ENCODE results near the gene C19orf33. TPM values are rescaled to one million over a fixed set of nuclear protein-coding genes. Genes with fewer than 3 reads are reported as not detected.

Gene C19orf33
- total RNA-seq, 2 donors from 2014 or later: 6.7 TPM; not detected in 1

DNA sequence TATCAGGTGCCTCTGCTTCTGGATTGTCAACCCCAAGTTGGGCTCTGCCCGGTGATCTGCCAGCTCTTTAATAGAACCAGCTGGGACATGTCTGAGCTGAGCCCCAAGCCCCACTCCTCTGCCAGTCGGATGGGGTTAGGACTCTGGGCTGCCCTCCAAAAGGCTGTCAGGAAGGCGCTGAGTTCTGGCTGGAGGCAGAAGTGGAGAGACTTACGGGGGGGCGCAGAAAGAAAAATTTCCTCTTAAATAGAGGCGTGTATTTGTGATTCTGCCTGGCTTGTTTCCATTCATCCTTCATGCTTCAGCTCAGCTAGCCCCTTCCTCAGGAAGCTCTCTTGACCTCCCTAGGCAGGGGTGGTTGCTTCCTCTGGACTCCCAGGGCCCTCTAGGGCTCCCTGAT is 14.6 kb downstream of the C19orf33 start:
- DNase-seq (ENCODE audit: low spot score): no peak
- H3K27ac ChIP-seq: peak overlapping the region; percentile 84 to 95

DNA sequence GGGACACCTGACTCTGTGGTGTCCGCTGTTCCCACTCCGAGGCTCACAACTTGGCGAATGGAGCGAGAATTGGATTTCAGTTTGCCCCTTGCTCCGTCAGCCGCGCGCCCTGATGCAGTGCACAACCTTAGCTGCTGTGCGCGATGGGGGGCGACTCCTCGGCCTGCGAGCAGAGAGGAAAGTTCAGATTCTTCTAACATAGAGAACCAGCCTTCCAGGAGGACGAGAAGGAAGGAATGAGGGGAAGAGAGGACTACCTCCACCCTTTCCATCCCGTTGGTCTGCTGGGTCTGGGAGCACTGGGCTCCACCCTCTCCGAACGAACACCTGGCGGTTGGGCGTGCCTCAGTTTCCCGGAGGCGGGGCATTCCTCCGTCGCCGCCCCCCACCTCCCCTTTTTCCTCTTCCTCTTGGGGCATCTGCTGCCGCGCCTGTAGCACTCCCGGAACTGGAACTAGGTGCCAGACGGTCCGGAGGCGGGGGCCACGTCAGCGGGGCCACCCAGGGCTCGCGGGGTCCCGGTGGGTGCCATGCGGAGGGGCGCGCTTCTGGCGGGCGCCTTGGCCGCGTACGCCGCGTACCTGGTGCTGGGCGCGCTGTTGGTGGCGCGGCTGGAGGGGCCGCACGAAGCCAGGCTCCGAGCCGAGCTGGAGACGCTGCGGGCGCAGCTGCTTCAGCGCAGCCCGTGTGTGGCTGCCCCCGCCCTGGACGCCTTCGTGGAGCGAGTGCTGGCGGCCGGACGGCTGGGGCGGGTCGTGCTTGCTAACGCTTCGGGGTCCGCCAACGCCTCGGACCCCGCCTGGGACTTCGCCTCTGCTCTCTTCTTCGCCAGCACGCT is 15.6 kb downstream of the C19orf33 start, which contains the start of gene KCNK6:
TSS of gene KCNK6 (plus strand) at position 425 of the 838 bp plus-strand sequence. CDS start at position 531, 106 bp downstream.
- H3K4me1 ChIP-seq (ENCODE audit: control insufficient read depth in 1 of 2, low read depth in 2 of 2): peaks cover 29 to 56% of the 10 kb centered on the region in 2 donors
- DNase-seq (ENCODE audit: low spot score) (no peak), ATAC-seq (ENCODE audit: insufficient number of reproducible peaks, low FRiP score, low read depth) (no peak)
- TF ChIP-seq, protein P1, sequence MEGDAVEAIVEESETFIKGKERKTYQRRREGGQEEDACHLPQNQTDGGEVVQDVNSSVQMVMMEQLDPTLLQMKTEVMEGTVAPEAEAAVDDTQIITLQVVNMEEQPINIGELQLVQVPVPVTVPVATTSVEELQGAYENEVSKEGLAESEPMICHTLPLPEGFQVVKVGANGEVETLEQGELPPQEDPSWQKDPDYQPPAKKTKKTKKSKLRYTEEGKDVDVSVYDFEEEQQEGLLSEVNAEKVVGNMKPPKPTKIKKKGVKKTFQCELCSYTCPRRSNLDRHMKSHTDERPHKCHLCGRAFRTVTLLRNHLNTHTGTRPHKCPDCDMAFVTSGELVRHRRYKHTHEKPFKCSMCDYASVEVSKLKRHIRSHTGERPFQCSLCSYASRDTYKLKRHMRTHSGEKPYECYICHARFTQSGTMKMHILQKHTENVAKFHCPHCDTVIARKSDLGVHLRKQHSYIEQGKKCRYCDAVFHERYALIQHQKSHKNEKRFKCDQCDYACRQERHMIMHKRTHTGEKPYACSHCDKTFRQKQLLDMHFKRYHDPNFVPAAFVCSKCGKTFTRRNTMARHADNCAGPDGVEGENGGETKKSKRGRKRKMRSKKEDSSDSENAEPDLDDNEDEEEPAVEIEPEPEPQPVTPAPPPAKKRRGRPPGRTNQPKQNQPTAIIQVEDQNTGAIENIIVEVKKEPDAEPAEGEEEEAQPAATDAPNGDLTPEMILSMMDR (IDR thresholded peaks at IDR 0.05): no peak
- H3K4me3 ChIP-seq: peak within 1 kb of the TSS; percentile 95
- no peaks in the 10 kb centered on the region for H3K36me3 ChIP-seq
- H3K9me3 ChIP-seq: no peaks in the 10 kb centered on the region
- H3K27me3 ChIP-seq (replicated peaks; ENCODE audit: insufficient read depth): no peaks in the 10 kb centered on the region
- peak within 1 kb of the TSS; percentile 84 to 95 for H3K27ac ChIP-seq

More for the DNA sequence above, 14.6 kb downstream of the C19orf33 start:
- Histone ChIP-seq H3K27me3 (replicated peaks; ENCODE audit: insufficient read depth) (no peaks in the 10 kb centered on the region), H3K4me1 (ENCODE audit: control insufficient read depth in 1 of 2, low read depth in 2 of 2) (peaks cover 29 to 55% of the 10 kb centered on the region in 2 donors), H3K9me3 (no peaks in the 10 kb centered on the region), H3K4me3 (peak overlapping the region; percentile 95), H3K36me3 (no peaks in the 10 kb centered on the region)
- no peak for ATAC-seq (ENCODE audit: insufficient number of reproducible peaks, low FRiP score, low read depth)
- TF ChIP-seq, protein P1 (IDR thresholded peaks at IDR 0.05): no peak

DNA sequence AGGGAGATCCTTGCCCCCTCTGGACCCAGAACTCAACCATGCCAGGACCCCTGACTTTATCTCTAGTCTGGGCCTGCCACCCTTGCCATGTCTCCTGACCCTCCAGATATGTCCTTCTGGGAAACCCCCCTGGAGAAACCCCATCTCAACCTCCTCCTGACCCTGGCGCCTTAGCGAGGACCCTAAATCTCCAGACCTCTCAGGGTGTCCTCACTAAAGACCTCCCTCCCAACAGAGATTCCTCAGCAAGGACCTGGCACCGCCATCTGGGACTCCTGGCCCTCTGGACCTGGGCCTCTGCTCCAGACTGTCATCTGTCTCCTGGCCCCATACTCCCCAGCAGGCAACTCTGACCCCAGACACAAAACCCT is 16.9 kb downstream of the C19orf33 start:
- DNase-seq (ENCODE audit: low spot score) (no peak), ATAC-seq (ENCODE audit: insufficient number of reproducible peaks, low FRiP score, low read depth) (no peak)
- peak overlapping the region; percentile 84 to 95 for H3K27ac ChIP-seq
- peaks cover 29 to 53% of the 10 kb centered on the region in 2 donors for H3K4me1 ChIP-seq (ENCODE audit: control insufficient read depth in 1 of 2, low read depth in 2 of 2)
- no peaks in the 10 kb centered on the region for H3K27me3 ChIP-seq (replicated peaks; ENCODE audit: insufficient read depth)
- H3K36me3 ChIP-seq: peaks cover 6% of the 10 kb centered on the region
- peak overlapping the region; percentile 95 for H3K4me3 ChIP-seq
- TF ChIP-seq, protein P1 (IDR thresholded peaks at IDR 0.05): no peak
- no peaks in the 10 kb centered on the region for H3K9me3 ChIP-seq

DNA sequence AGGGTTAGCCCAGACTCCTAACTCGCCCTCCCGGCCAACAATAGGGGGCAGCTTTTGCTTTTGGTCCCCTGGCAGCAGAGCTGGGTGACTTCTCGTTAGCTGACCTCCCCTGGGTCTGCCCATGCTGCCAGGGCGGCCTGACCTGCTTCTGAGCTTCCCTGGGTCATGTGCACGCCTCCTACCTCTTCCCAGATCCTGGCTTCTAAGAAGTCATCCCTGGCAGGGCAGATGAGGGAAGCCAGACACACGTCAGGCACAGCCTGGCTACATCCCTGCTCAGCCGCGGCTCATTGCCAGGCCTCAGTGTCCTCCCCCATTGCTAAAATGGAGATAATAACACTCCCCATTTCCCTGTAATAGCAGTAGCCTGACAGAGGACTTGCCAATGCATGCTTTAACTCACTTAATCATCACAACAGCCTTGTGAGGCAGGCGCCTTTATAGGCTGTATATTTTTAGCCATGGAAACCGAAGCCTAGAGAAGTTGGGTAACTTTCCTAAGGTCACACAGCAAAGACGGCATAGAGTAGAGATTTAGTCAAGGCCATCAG is 17.7 kb downstream of the C19orf33 start:
- Histone ChIP-seq H3K4me3 (peak overlapping the region; percentile 95), H3K4me1 (ENCODE audit: control insufficient read depth in 1 of 2, low read depth in 2 of 2) (peaks cover 25 to 46% of the 10 kb centered on the region in 2 donors), H3K27me3 (replicated peaks; ENCODE audit: insufficient read depth) (no peaks in the 10 kb centered on the region), H3K9me3 (no peaks in the 10 kb centered on the region), H3K27ac (peak overlapping the region; percentile 84 to 95), H3K36me3 (peaks cover 9% of the 10 kb centered on the region)
- TF ChIP-seq, protein P1 (IDR thresholded peaks at IDR 0.05): no peak
- ATAC-seq (ENCODE audit: insufficient number of reproducible peaks, low FRiP score, low read depth) (peak; percentile 26), DNase-seq (ENCODE audit: low spot score) (no peak)

DNA sequence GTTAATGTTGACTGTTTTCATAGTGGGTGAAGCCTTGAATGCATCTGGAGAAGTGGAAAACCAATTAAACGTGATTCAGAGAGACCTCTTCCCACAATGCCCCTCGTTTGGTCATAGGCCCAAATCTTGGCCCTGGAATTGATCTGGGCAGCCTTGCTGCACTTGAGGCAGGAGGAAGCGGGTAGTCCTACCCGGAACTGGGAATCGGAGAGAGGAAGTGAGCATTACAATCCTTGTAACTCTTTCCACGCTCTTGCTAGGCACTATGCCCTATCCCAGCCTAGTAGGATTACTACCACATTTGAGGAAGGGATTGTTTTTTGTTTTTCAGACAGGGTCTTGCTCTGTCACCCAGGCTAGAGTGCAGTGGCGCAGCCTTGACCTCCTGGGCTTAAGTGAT is 19.2 kb downstream of the C19orf33 start:
- Histone ChIP-seq H3K27me3 (replicated peaks; ENCODE audit: insufficient read depth) (no peaks in the 10 kb centered on the region), H3K9me3 (no peaks in the 10 kb centered on the region), H3K36me3 (peaks cover 25% of the 10 kb centered on the region), H3K4me1 (ENCODE audit: control insufficient read depth in 1 of 2, low read depth in 2 of 2) (peaks cover 25 to 43% of the 10 kb centered on the region in 2 donors), H3K27ac (peak overlapping the region in 1 of 2 donors; percentile 7), H3K4me3 (no peak overlapping the region)
- TF ChIP-seq, protein P1 (IDR thresholded peaks at IDR 0.05): no peak
- ATAC-seq (ENCODE audit: insufficient number of reproducible peaks, low FRiP score, low read depth): no peak
- no peak for DNase-seq (ENCODE audit: low spot score)
